Left ventricle myocardium inferior (tissue), 1 donor: Measurements from ENCODE around the gene PDLIM5. TPM values are rescaled to one million over a fixed set of nuclear protein-coding genes. Genes with fewer than 3 reads are reported as not detected.
A peak's percentile ranks its signal among the peaks of the same experiment; 100 is the strongest.
"Not testable (repeated sequence)": the region's sequence is repeated elsewhere in the genome, so short reads cannot be mapped to it uniquely, and the experiment has no call there.

Source experiments
- DNase-seq: peaks from one replicate; pipeline ENCODE4 v3.0.0-alpha.2; 2020
- H3K27ac ChIP-seq: fragments of 200-600 bp; replicated peaks from 2 replicates; pipeline ENCODE4 v1.8.0; 2021
- H3K27me3 ChIP-seq: fragments of 200-600 bp; 2 replicates; pipeline ENCODE4 v1.8.0; 2021; ENCODE audit warnings: low read depth
- H3K36me3 ChIP-seq: fragments of 200-600 bp; 2 replicates; pipeline ENCODE4 v1.8.0; 2021
- H3K4me1 ChIP-seq: fragments of 200-600 bp; 2 replicates; pipeline ENCODE4 v1.8.0; 2021
- H3K4me3 ChIP-seq: fragments of 200-600 bp; 2 replicates; pipeline ENCODE4 v1.8.0; 2021; ENCODE audit warnings: mild to moderate bottlenecking, moderate library complexity
- H3K9me3 ChIP-seq: fragments of 200-600 bp; replicated peaks from 2 replicates; pipeline ENCODE4 v1.8.0; 2021
- CTCF ChIP-seq: fragments of 200-600 bp; IDR thresholded peaks from 2 replicates; pipeline ENCODE4 v1.8.0; 2021; ENCODE audit warnings: antibody characterized with exemption, mild to moderate bottlenecking, borderline replicate concordance
- intact Hi-C: fragments of 100-400 bp; cut with micrococcal nuclease; formaldehyde crosslinking; loops from one replicate; pipeline ENCODE4 v1.11.0; 2022
- long read RNA-seq: library from polyadenylated mRNA; unstranded; transcript quantifications from one replicate; pipeline ENCODE4 v2.0.0, GENCODE V29; 2021
- total RNA-seq: library from RNA; stranded (reverse); fragmentation: NEBNext Ultra II Directional; extraction: Animal tissue kit (Norgen Biotek cat#: 25700); gene quantifications from one replicate; pipeline ENCODE4 v1.2.1, GENCODE V29; 2021
- donor health status: DM: no; HTN: yes; CAD: no; lungs with severe emphysema.

Gene PDLIM5
- total RNA-seq: 982 TPM
- long read RNA-seq, full-length matches to known transcripts: 12 of 839 reads
- long read RNA-seq, partial matches to known transcripts: 70 of 839 reads
- long read RNA-seq, other reads (novel, unspliced or antisense): 757 of 839 reads

- Histone ChIP-seq H3K36me3 (peaks cover 19% of the 10 kb centered on the region), H3K4me1 (peaks cover 56% of the 10 kb centered on the region), H3K27ac (peak within 1 kb of the TSS; percentile 99), H3K4me3 (peak within 1 kb of the TSS; percentile 98), H3K27me3 (no peaks in the 10 kb centered on the region), H3K9me3 (no peaks in the 10 kb centered on the region)
- intact Hi-C loops: no loop called here
- TF ChIP-seq CTCF: no peak
- peak; percentile 92 for DNase-seq
These were observed at the start of gene PDLIM5 for GRCh38 chr4:94451695-94452475. Gene PDLIM5, plus strand, starts transcription at chr4:94451942. Its CDS starts 3,347 bp downstream, at chr4:94455289.

GRCh38 chr4:94402439-94402838, 49.3 kb upstream of the PDLIM5 start:
- H3K27ac ChIP-seq, H3K9me3 ChIP-seq, DNase-seq, H3K27me3 ChIP-seq, H3K4me3 ChIP-seq, intact Hi-C loops, H3K36me3 ChIP-seq: not testable (repeated sequence)
- H3K4me1 ChIP-seq: peaks cover 50% of the 10 kb centered on the region

DNA sequence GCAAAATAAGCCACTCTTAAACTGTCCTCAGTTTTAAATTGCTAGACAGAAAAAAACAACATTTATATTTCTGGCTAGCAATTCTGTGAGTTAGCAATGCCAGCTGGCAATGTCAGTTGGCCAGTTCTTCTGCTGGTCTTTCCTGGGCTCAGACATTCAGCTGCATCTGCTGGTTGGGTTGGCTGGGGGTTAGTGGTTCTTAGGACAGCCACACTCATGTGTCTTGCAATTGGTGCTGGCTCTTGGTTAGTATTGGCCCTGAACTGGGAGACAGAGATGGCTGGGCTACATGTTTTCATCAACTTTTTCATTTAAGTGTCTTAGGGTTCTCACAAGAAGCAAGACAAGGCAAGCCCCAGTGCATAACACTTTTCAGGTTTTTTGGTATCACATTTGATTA, 48.0 kb upstream of the PDLIM5 start:
- no peak for TF ChIP-seq CTCF
- Histone ChIP-seq H3K4me3 (no peak overlapping the region), H3K27ac (no peak overlapping the region), H3K9me3 (peaks cover 3% of the 10 kb centered on the region), H3K36me3 (no peaks in the 10 kb centered on the region), H3K4me1 (peaks cover 55% of the 10 kb centered on the region), H3K27me3 (no peaks in the 10 kb centered on the region)
- intact Hi-C loops: no loop called here
- peak; percentile 32 for DNase-seq

DNA sequence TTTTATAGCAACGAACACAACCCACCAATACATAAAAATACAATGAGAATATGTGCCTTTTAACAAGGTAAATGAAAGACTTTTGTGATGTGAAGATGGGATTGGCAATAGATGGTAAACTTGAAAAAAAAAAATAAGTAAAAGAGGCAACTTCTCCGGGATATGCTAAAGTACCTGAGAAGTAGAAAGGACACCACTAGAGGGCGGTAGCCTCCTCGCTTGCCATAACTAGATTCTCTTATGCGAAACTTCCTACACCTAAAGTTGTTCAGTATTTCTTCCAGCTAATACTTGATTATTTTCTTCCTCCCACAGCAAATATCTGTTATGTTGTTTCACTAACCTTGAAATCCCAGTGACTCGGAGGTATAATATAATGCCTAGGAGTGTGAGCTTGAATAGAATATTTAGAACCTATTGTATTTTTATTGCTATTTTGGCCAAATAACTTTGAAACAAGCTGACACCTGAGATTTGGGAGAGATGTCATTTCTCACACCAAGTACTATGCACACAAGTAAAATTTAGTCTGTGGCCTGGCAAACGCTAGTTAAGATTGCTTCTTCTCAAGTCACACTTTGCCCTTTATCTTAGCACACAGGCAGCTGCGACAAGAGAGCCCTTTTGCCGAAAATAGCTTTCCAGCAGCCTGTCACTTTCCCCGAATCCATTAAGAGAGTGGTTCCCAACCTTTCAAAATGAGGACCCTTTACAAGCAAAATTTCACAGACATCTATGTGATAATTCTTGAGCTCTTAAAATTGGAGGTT, 44.9 kb upstream of the PDLIM5 start:
- peaks cover 66% of the 10 kb centered on the region for H3K4me1 ChIP-seq
- H3K4me3 ChIP-seq: peak overlapping the region; percentile 26
- intact Hi-C loops: loop anchor here (2.0 kb wide), 1 partner anchor 190 kb away; no protein-coding TSS in a partner anchor
- H3K9me3 ChIP-seq: peaks cover 3% of the 10 kb centered on the region
- H3K27me3 ChIP-seq: no peaks in the 10 kb centered on the region
- peak; percentile 91 for TF ChIP-seq CTCF
- H3K36me3 ChIP-seq: no peaks in the 10 kb centered on the region
- H3K27ac ChIP-seq: peak overlapping the region; percentile 89
- peak; percentile 43 for DNase-seq

DNA sequence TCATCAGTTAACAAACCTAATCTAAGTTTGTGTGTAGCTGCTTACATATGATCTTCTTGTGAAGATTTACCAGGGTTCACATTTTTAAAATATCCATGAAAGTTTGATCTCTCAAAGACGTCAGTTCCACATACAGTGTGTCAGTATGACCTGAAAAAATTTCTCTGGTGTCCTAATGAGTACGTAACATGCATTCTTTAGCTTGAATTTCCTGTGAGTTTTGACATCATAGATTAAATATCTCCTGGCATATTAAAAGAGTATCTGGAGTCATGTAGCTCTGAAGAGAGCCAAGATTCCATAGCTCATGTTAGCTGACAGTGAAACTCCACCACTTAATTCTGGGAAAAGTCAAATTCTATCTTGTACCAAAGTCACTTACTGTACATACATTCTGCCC, 43.9 kb upstream of the PDLIM5 start:
- intact Hi-C loops: loop anchor here (2.0 kb wide), 2 partner anchors 181 to 189 kb away; no protein-coding TSS in a partner anchor
- H3K27ac ChIP-seq: peak overlapping the region; percentile 89
- no peak for TF ChIP-seq CTCF
- H3K4me3 ChIP-seq: peak overlapping the region; percentile 26
- H3K36me3 ChIP-seq: no peaks in the 10 kb centered on the region
- H3K9me3 ChIP-seq: no peaks in the 10 kb centered on the region
- no peak for DNase-seq
- H3K4me1 ChIP-seq: peaks cover 75% of the 10 kb centered on the region
- H3K27me3 ChIP-seq: no peaks in the 10 kb centered on the region
